ENCODE data around the gene ERP44.
"Not testable (repeated sequence)": the region's sequence is repeated elsewhere in the genome, so short reads cannot be mapped to it uniquely, and the experiment has no call there.

DNA sequence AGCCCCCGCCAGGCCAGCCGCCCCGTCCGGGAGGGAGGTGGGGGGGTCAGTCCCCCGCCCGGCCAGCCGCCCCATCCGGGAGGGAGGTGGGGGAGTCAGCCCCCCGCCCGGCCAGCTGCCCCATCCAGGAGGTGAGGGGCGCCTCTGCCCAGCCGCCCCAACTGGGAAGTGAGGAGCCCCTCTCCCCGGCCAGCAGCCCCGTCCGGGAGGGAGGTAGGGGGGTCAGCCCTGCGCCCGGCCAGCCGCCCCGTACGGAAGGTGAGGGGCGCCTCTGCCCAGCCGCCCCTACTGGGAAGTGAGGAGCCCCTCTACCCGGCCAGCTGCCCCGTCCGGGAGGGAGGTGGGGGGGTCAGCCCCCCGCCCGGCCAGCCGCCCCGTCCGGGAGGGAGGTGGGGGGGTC, 30.8 kb downstream of the ERP44 start:
- TF ChIP-seq CTCF (IDR thresholded peaks at IDR 0.05); POLR2A (IDR thresholded peaks at IDR 0.05); POLR2AphosphoS5 (IDR thresholded peaks at IDR 0.05; ENCODE audit: insufficient read depth in 1 of 2, low read depth in 1 of 2): not testable (repeated sequence)

Measured in vagina (tissue), 2 donors.